HG03064 (cell line): ENCODE measurements around the gene PFKFB3.

Experiments
- ATAC-seq: cut with Tn5 transposase; IDR thresholded peaks from one replicate; pipeline ENCODE4 v1.9.1; 2021; ENCODE audit warnings: low read depth; ENCODE audit not compliant: unreplicated experiment

The PFKFB3 gene

DNA sequence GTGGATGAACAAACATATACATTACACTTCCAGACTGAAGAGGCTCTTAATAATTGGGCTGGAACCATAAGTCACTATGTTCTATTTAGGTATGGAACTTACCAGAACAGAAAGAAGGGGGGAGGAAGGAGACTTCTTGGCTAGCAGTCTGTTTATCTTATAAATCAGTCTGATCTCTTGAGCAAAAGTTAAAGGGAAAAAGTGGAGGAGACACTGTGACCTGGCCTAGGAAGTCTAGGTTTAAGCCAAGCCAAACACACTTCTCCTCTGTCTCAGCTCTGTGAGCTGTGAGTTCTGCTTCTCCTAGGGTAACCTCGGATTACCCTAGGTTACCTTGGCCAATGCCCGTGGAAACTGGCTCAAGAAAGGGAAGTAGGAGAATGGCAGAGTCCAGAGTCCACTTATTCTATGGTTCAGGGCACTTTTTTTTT is 95.2 kb downstream of the PFKFB3 start:
- ATAC-seq = no peak

DNA sequence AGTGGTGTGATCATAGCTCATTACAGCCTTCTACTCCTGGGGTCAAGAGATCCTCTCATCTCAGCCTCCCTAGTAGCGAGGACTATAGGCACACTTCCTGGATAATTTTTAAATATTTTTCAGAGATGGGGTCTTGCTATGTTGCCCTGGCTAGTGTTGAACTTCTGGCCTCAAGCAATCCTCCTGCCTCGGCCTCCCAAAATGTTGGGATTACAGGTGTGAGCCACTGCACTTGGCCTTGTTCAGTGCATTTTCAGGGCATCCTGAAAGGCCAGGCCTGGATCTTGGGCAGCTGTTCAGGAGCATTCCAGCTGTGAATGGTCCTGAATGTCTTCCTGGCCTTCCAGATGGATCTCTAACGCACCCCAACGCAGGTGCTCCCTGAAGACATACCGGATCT is 95.7 kb downstream of the PFKFB3 start:
- ATAC-seq = no peak

GRCh38 chr10:6299234-6299633 is 96.5 kb downstream of the PFKFB3 start:
- no peak for ATAC-seq

GRCh38 chr10:6299743-6300105 is 97.0 kb downstream of the PFKFB3 start:
- no peak for ATAC-seq

DNA sequence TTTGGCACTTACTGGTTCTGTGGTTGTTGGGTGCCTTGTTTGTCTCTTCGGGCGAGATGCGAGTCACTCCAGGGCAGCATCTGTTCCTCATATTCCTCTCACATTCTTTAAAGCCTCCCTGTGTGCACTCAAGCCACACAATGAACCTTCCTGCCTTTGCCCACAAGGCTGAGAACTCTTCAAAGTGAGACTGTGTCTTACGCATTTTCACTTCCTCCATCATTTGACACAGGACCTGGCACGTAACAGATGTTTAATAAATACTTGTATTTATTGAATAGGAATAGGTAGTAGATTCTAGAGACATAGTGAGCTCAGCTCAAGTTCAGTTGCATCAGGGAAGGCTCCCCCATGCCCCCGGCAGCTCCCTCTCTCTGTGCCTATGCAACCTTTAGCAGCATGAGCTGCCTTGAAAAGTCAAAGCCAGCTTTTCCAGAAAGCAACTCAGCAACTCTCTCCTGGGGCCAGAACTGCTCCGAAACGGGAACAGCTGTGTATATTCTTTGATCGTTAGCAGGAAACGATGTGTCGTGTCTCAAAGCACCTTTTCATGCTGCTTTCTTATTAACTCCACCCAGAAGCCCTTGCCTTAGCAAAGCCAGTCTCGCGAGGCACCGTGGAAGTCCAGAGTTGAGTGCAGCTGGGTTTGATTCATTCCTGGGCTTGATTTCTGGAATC is 97.5 kb downstream of the PFKFB3 start:
- ATAC-seq = peak; percentile 88

GRCh38 chr10:6300784-6301460 is 98.2 kb downstream of the PFKFB3 start:
- ATAC-seq = no peak

GRCh38 chr10:6301488-6302075 is 98.8 kb downstream of the PFKFB3 start:
- ATAC-seq = no peak
